Panc1 (cell line): ENCODE data around the gene SUSD6. TPM values are rescaled to one million over a fixed set of nuclear protein-coding genes. Genes with fewer than 3 reads are reported as not detected.

Experiments used
- total RNA-seq: library from RNA; stranded (reverse); gene quantifications from one replicate; pipeline ENCODE4 v1.2.1, GENCODE V29; 2021; ENCODE audit not compliant: unreplicated experiment

Gene SUSD6
- total RNA-seq, 1 experiment from 2014 or later: 10.9 TPM

Other genes with a start within 250 kb of the SUSD6 start
- gene ERH, start 213.3 kb upstream of the SUSD6 start, total RNA-seq: 222 TPM
- 63.4 TPM for gene SLC39A9, start 212.9 kb upstream of the SUSD6 start, total RNA-seq
- 0.08 TPM for gene PLEKHD1, start 126.9 kb upstream of the SUSD6 start, total RNA-seq
- gene CCDC177, start 36.7 kb upstream of the SUSD6 start, total RNA-seq: not detected
- gene SRSF5, start 155.5 kb downstream of the SUSD6 start, total RNA-seq: 154 TPM
- gene SLC10A1, start 185.6 kb downstream of the SUSD6 start, total RNA-seq: not detected